ENCODE results near the gene KCNIP4. TPM values are rescaled to one million over a fixed set of nuclear protein-coding genes. Genes with fewer than 3 reads are reported as not detected.

Gene KCNIP4
- total and polyA plus RNA-seq, 2 of the 8 experiments (the other 6 are each of a cell fraction or from before 2014, with no cell fraction given) = 0.06 TPM; not detected in 1

DNA sequence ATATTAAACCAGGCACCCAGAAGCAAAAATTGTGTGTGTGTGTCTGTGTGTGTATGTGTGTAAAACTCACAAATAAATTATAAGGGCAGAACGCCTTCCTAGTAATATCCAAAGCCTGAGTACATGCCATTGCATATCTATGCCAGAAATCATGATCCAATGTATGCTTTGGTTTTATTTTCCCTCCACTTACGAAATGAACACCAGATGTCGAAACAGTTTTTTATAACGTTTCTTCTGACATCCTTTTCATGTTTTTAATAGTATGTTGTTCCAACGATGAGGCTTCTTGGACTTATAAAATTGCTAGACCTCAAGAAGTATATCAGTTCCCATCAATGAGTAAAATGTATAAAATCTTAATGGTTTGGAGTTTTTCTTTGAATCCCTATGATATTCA, 55.4 kb downstream of the KCNIP4 start:
- no peaks in the 10 kb centered on the region for H3K4me1 ChIP-seq (replicated peaks in 1 of 4; ENCODE audit: control insufficient read depth in 3 of 4, insufficient read depth in 4 of 4, low read length in 3 of 4)
- no peak overlapping the region for H2BK15ac ChIP-seq (ENCODE audit: low read length)
- H3K23ac ChIP-seq (ENCODE audit: insufficient read length) = no peak overlapping the region
- no peak overlapping the region for H3K14ac ChIP-seq (ENCODE audit: insufficient read length)
- no peaks in the 10 kb centered on the region for H3K27me3 ChIP-seq (replicated peaks in 1 of 4; ENCODE audit: control insufficient read depth in 3 of 4, extremely low read depth in 1 of 4, insufficient read depth in 3 of 4, low read length in 3 of 4)
- no peak overlapping the region for H3K27ac ChIP-seq (ENCODE audit: low read depth, low read length)
- H2BK5ac ChIP-seq (ENCODE audit: low read depth, low read length) = no peak overlapping the region
- H3K79me2 ChIP-seq (ENCODE audit: control insufficient read depth in 1 of 2, insufficient read depth in 2 of 2, low read length in 2 of 2) = no peaks in the 10 kb centered on the region
- H2BK12ac ChIP-seq (ENCODE audit: low read depth, low read length) = no peak overlapping the region
- no peak overlapping the region for H2AFZ ChIP-seq (ENCODE audit: low read length)
- H2BK20ac ChIP-seq (ENCODE audit: low read length) = no peak overlapping the region
- H3K36me3 ChIP-seq (ENCODE audit: control insufficient read depth in 2 of 4, insufficient read depth in 4 of 4, low read length in 3 of 4) = no peaks in the 10 kb centered on the region
- no peak overlapping the region for H4K5ac ChIP-seq (ENCODE audit: insufficient read length, low read depth, low read length)
- no peak overlapping the region for H3K9ac ChIP-seq (replicated peaks in 1 of 4; ENCODE audit: extremely low read depth in 1 of 4, low read depth in 3 of 4, low read length in 3 of 4)
- DNase-seq (ENCODE audit: low read depth in 1 of 2, low spot score in 2 of 2) (no peak), FAIRE-seq (no peak)
- H4K20me1 ChIP-seq (replicated peaks in 1 of 2; ENCODE audit: control insufficient read depth in 1 of 2, insufficient read depth in 2 of 2, low read length in 2 of 2) = no peaks in the 10 kb centered on the region
- POLR2A ChIA-PET (ENCODE audit: partially characterized antibody) = no interaction called here
- H3K4me3 ChIP-seq (ENCODE audit: extremely low read depth in 1 of 4, insufficient read depth in 2 of 4, low read depth in 3 of 4, low read length in 4 of 4) = no peak overlapping the region
- H3K4ac ChIP-seq (replicated peaks; ENCODE audit: insufficient read length, low read depth, low read length) = no peak overlapping the region
- H4K8ac ChIP-seq (ENCODE audit: extremely low read depth, insufficient read depth, low read length) = no peak overlapping the region
- no peak overlapping the region for H3K56ac ChIP-seq (replicated peaks; ENCODE audit: insufficient read length, low read depth, low read length)
- no peak overlapping the region for H3K4me2 ChIP-seq (ENCODE audit: insufficient read depth in 1 of 2, low read depth in 2 of 2, low read length in 2 of 2)
- no peaks in the 10 kb centered on the region for H3K23me2 ChIP-seq (ENCODE audit: low read depth, low read length)
- CTCF ChIA-PET (ENCODE audit: partially characterized antibody) = no interaction called here
- no peak overlapping the region for H3K18ac ChIP-seq (ENCODE audit: extremely low read depth, low read length)
- no peaks in the 10 kb centered on the region for H3K79me1 ChIP-seq (ENCODE audit: low read depth, low read length)
- WGBS, 2 experiments (ENCODE audit: extremely low coverage in 1 of 2, insufficient coverage in 1 of 2, insufficient read length in 1 of 2, insufficient replicate concordance in 2 of 2, low coverage in 1 of 2, low lambda C conversion rate in 2 of 2, missing lambda C conversion rate in 1 of 2) = 86% methylated on average over 5 of the region's 5 CpGs; no CpG with 5 or more reads in 1 of the 2 experiments
- H3K9me3 ChIP-seq (ENCODE audit: insufficient read depth in 2 of 2, low read depth in 1 of 2, low read length in 1 of 2) = no peaks in the 10 kb centered on the region
- no peak overlapping the region for H4K91ac ChIP-seq (replicated peaks; ENCODE audit: insufficient read length, low read length)
- H2BK120ac ChIP-seq (replicated peaks; ENCODE audit: low read depth, low read length) = no peak overlapping the region
- TF ChIP-seq TAF7 (optimal IDR thresholded peaks at IDR 0.05; ENCODE audit: borderline replicate concordance, low read depth, low read length) (no peak), GABPA (IDR thresholded peaks at IDR 0.05; ENCODE audit: borderline replicate concordance, insufficient read depth, low read length) (no peak), GTF2F1 (IDR thresholded peaks at IDR 0.05; ENCODE audit: borderline replicate concordance, low read depth, low read length) (no peak), CTBP2 (IDR thresholded peaks at IDR 0.05; ENCODE audit: borderline replicate concordance, insufficient read depth, insufficient read length, low read length) (no peak), SP1 (IDR thresholded peaks at IDR 0.05; ENCODE audit: low read depth, low read length) (no peak), KDM4A (IDR thresholded peaks at IDR 0.05; ENCODE audit: low read depth, low read length, severe bottlenecking) (no peak), RFX5 (IDR thresholded peaks at IDR 0.05; ENCODE audit: borderline replicate concordance, low read depth, low read length) (no peak), SP4 (IDR thresholded peaks at IDR 0.05; ENCODE audit: low read length) (no peak), SAP30 (IDR thresholded peaks at IDR 0.05; ENCODE audit: insufficient read depth, insufficient replicate concordance, low read length) (no peak), SIX5 (IDR thresholded peaks at IDR 0.05; ENCODE audit: low read depth, low read length) (no peak)
- no peak overlapping the region for H2AK5ac ChIP-seq (ENCODE audit: low read depth, low read length)

All from H1 (cell line).